Uterus (tissue), 4 donors: Measurements from ENCODE around the gene PIGR. TPM values are rescaled to one million over a fixed set of nuclear protein-coding genes. Genes with fewer than 3 reads are reported as not detected.

ENCODE experiments used
- DNase-seq, 2 donors: peaks; one replicate each; pipeline ENCODE4 v3.0.0-alpha.2; 2019 to 2020
- H3K27ac ChIP-seq, 2 donors: fragments of 200-600 bp; sonication (generic); 1 replicate in 1 of 2; 2 replicates in 1 of 2; pipeline ENCODE4 v1.5.1; 2016 to 2018
- H3K27me3 ChIP-seq, 2 donors: fragments of 200-600 bp; sonication (generic); one replicate each; pipeline ENCODE4 v1.5.1; 2018 to 2019; ENCODE audit warnings: control low read depth in 1 of 2
- H3K36me3 ChIP-seq, 2 donors: fragments of 200-600 bp; sonication (generic); one replicate each; pipeline ENCODE4 v1.5.1; 2019; ENCODE audit warnings: control low read depth in 1 of 2
- H3K4me1 ChIP-seq, 2 donors: fragments of 200-600 bp; sonication (generic); one replicate each; pipeline ENCODE4 v1.5.1; 2018 to 2019; ENCODE audit warnings: control low read depth in 1 of 2
- H3K4me3 ChIP-seq, 2 donors: fragments of 200-600 bp; sonication (generic); 1 replicate in 1 of 2; 2 replicates in 1 of 2; pipeline ENCODE4 v1.5.1; 2018 to 2019; ENCODE audit warnings: mild to moderate bottlenecking in 1 of 2
- H3K9me3 ChIP-seq, 2 donors: fragments of 200-600 bp; sonication (generic); one replicate each; pipeline ENCODE4 v1.5.1; 2019; ENCODE audit warnings: control low read depth in 1 of 2
- CTCF ChIP-seq, 4 experiments: fragments of 200-600 bp in 2 of 4; fragments of 450-650 bp in 2 of 4; sonication (generic) in 2 of 4; IDR thresholded peaks; one replicate each; pipeline ENCODE4 v1.5.1; 2016 to 2019; ENCODE audit warnings: antibody characterized with exemption in 4 of 4, mild to moderate bottlenecking in 2 of 4, moderate library complexity in 1 of 4
- POLR2A ChIP-seq, 2 donors: fragments of 450-650 bp; IDR thresholded peaks; one replicate each; pipeline ENCODE4 v1.6.1; 2016; ENCODE audit warnings: antibody characterized with exemption in 2 of 2, mild to moderate bottlenecking in 1 of 2, moderate library complexity in 1 of 2
- intact Hi-C: fragments of 100-400 bp; cut with DNase I; formaldehyde crosslinking; loops from one replicate; pipeline ENCODE4 v1.15.1; 2023; ENCODE audit warnings: low total_unique reads
- total RNA-seq, 4 donors: library from RNA; depleted of rRNA in 3 of 4; stranded (reverse); fragments of >200 nt in 3 of 4; gene quantifications; one replicate each; pipeline versions ENCODE4 v1.1.0 to v1.2.4, GENCODE V29; 2014 to 2023
- donor health status: DM: yes; HTN: yes; CAD: no.

The PIGR gene
- total RNA-seq, 4 donors from 2014 or later = 0.69 to 7.1 (median 3.1) TPM

DNA sequence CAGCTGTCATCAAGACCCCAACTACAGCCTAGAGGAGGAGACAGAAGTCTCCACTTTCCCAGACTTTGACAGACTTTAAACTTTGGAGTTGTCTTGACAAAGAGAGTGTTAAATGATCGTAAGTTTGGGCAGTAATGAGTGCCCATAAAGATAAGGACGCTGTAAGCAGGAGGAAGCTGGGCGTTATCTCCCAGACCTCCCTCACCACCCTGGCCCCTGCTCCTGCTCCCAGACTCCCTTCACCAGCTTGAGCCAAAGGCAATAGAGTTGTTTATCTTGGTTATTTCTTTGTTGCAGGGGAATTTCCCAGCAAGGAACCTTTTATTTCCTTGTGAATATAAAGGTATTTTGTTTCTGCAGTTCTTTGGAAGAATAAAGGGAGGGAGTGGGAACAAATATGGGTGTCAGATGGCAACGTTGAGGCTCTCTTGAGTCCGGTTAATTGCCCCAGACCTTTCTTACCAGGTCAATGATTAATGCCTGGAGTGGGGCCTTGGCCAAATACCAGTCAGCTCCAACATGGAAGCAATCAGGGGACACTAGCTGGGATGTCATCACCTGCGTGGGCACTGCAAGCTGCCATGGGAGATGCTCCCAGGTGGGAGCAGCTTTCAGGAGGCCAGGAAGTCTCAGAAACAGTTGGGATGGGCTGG lies 4.4 kb downstream of the PIGR start:
- no peaks in the 10 kb centered on the region for H3K9me3 ChIP-seq
- H3K4me1 ChIP-seq = no peaks in the 10 kb centered on the region
- intact Hi-C loops = no loop called here
- TF ChIP-seq CTCF (IDR thresholded peaks at IDR 0.05) (no peak), POLR2A (IDR thresholded peaks at IDR 0.05) (no peak)
- no peak overlapping the region for H3K4me3 ChIP-seq
- H3K27ac ChIP-seq = no peak overlapping the region
- DNase-seq = no peak
- H3K27me3 ChIP-seq = no peaks in the 10 kb centered on the region
- no peaks in the 10 kb centered on the region for H3K36me3 ChIP-seq

DNA sequence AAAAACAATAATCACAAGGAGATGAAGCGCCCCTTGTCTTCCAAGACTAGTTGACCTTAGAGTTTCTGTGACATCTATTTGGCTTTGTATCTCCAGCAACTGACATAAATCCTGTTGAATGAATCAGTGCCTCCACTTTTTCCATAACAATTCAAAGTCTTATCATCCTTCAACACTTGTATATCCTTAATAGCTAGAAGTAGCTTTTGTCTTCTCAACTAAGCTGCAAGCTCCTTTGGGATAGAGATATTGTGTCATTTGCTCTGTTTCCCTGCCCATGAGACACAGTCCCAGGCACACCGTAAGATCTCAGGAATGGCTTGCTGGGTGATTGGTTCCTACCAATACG lies 5.7 kb downstream of the PIGR start:
- TF ChIP-seq POLR2A (IDR thresholded peaks at IDR 0.05) (no peak), CTCF (IDR thresholded peaks at IDR 0.05) (no peak)
- intact Hi-C loops = no loop called here

GRCh38 chr1:206939841-206940587 lies 6.3 kb downstream of the PIGR start:
- Histone ChIP-seq H3K4me1 (no peaks in the 10 kb centered on the region), H3K4me3 (no peak overlapping the region), H3K27me3 (no peaks in the 10 kb centered on the region), H3K27ac (no peak overlapping the region), H3K36me3 (no peaks in the 10 kb centered on the region), H3K9me3 (no peaks in the 10 kb centered on the region)
- TF ChIP-seq CTCF (IDR thresholded peaks at IDR 0.05) (no peak), POLR2A (IDR thresholded peaks at IDR 0.05) (no peak)
- intact Hi-C loops = no loop called here
- no peak for DNase-seq

More for the DNA sequence above, 5.7 kb downstream of the PIGR start:
- DNase-seq = no peak
- no peaks in the 10 kb centered on the region for H3K9me3 ChIP-seq
- no peaks in the 10 kb centered on the region for H3K4me1 ChIP-seq
- H3K27ac ChIP-seq = no peak overlapping the region
- no peak overlapping the region for H3K4me3 ChIP-seq
- H3K36me3 ChIP-seq = no peaks in the 10 kb centered on the region
- H3K27me3 ChIP-seq = no peaks in the 10 kb centered on the region

DNA sequence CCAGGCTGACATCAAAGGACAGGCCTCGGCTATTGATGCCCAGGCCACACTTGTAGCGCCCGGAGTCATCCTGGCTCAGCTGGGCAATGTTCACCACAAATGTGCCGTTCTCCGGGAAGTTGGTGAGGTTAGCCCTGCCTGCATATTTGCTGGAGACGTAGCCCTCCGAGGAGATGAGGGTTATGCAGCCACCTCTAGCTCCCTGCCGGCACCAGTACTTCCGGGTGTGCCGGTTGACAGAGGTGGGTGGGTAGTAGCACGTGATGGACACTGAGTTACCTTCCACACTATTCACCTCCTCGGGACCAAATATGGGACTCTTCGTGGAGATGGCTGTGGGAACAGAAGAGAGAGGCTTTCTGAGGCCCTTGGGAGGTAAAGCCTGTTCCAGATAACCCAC lies 7.1 kb downstream of the PIGR start:
- TF ChIP-seq POLR2A (IDR thresholded peaks at IDR 0.05) = no peak
- Histone ChIP-seq H3K9me3 (no peaks in the 10 kb centered on the region), H3K4me3 (no peak overlapping the region), H3K4me1 (no peaks in the 10 kb centered on the region), H3K27ac (no peak overlapping the region), H3K27me3 (no peaks in the 10 kb centered on the region), H3K36me3 (no peaks in the 10 kb centered on the region)
- no peak for DNase-seq
- intact Hi-C loops = no loop called here

GRCh38 chr1:206937425-206937824 lies 8.8 kb downstream of the PIGR start:
- no peak for DNase-seq
- Histone ChIP-seq H3K9me3 (no peaks in the 10 kb centered on the region), H3K27me3 (no peaks in the 10 kb centered on the region), H3K27ac (no peak overlapping the region), H3K4me1 (no peaks in the 10 kb centered on the region), H3K36me3 (no peaks in the 10 kb centered on the region), H3K4me3 (no peak overlapping the region)
- no peak for TF ChIP-seq CTCF (IDR thresholded peaks at IDR 0.05)
- no peak for TF ChIP-seq POLR2A (IDR thresholded peaks at IDR 0.05)
- intact Hi-C loops = no loop called here
